OCI-LY7 (cell line): ENCODE measurements around the gene GRIP1.

Experiments
- CTCF ChIP-seq: fragments of 200-600 bp; sonication (generic); conservative IDR thresholded peaks from 2 replicates; pipeline ENCODE4 v1.5.1; 2014; ENCODE audit warnings: mild to moderate bottlenecking, antibody characterized with exemption, low read length, moderate library complexity, mixed read lengths
- EZH2phosphoT487 ChIP-seq: fragments of 200-600 bp; sonication (generic); IDR thresholded peaks from 2 replicates; pipeline ENCODE4 v1.6.1; 2018; ENCODE audit warnings: low read depth, borderline replicate concordance, mild to moderate bottlenecking, mixed run types, antibody characterized with exemption, low read length, moderate library complexity, mixed read lengths

- no peak for TF ChIP-seq CTCF
- TF ChIP-seq EZH2phosphoT487: no peak
These were observed 357.9 kb downstream of the GRIP1 start for GRCh38 chr12:66320996-66321395.
